Smooth muscle cell (in vitro differentiated cells): Measurements from ENCODE around the gene WIPF3. TPM values are rescaled to one million over a fixed set of nuclear protein-coding genes. Genes with fewer than 3 reads are reported as not detected.

Experiments used
- DNase-seq: peaks from one replicate; lab custom pipeline; 2025; ENCODE audit not compliant: unreplicated experiment; lab: John Stamatoyannopoulos, UW
- H2AFZ ChIP-seq: fragments of 200-600 bp; sonication (generic); 2 replicates; pipeline ENCODE4 v1.6.0; 2016; ENCODE audit warnings: antibody characterized with exemption, low read depth, mild to moderate bottlenecking
- H3F3A ChIP-seq: fragments of 200-600 bp; sonication (generic); 2 replicates; pipeline ENCODE4 v1.6.0; 2017; ENCODE audit warnings: antibody characterized with exemption, low read depth
- H3K27ac ChIP-seq: fragments of 200-600 bp; sonication (generic); 2 replicates; pipeline ENCODE4 v1.5.1; 2016; ENCODE audit warnings: low read depth, mild to moderate bottlenecking
- H3K27me3 ChIP-seq: fragments of 200-600 bp; sonication (generic); 2 replicates; pipeline ENCODE4 v1.6.1; 2016; ENCODE audit warnings: low read depth, mild to moderate bottlenecking
- H3K36me3 ChIP-seq: fragments of 200-600 bp; sonication (generic); 2 replicates; pipeline ENCODE4 v1.5.1; 2016; ENCODE audit warnings: low read depth
- H3K4me1 ChIP-seq: fragments of 200-600 bp; sonication (generic); 2 replicates; pipeline ENCODE4 v1.5.1; 2016; ENCODE audit warnings: low read depth
- H3K4me2 ChIP-seq: fragments of 200-600 bp; sonication (generic); 2 replicates; pipeline ENCODE4 v1.6.0; 2016; ENCODE audit warnings: mild to moderate bottlenecking
- H3K4me3 ChIP-seq: fragments of 200-600 bp; sonication (generic); 2 replicates; pipeline ENCODE4 v1.5.1; 2016; ENCODE audit warnings: mild to moderate bottlenecking
- H3K79me2 ChIP-seq: fragments of 200-600 bp; sonication (generic); 2 replicates; pipeline ENCODE4 v1.6.0; 2016; ENCODE audit warnings: low read depth, mild to moderate bottlenecking
- H3K9ac ChIP-seq: fragments of 200-600 bp; sonication (generic); 2 replicates; pipeline ENCODE4 v1.6.0; 2016; ENCODE audit warnings: low read depth
- H3K9me3 ChIP-seq: fragments of 200-600 bp; sonication (generic); replicated peaks from 2 replicates; pipeline ENCODE4 v1.5.1; 2016; ENCODE audit warnings: low read depth
- H4K20me1 ChIP-seq: fragments of 200-600 bp; sonication (generic); 2 replicates; pipeline ENCODE4 v1.6.0; 2016; ENCODE audit warnings: low read depth
- WGBS: methylation state at CpG from one replicate; pipeline ENCODE4 v1.1.7; 2016; ENCODE audit warnings: low lambda C conversion rate; 5-methylcytosine and 5-hydroxymethylcytosine counted together
- polyA plus RNA-seq: library from polyadenylated mRNA; unstranded; fragments of >200 nt; fragmentation: Nextera tagmentation; extraction: Ambion mirVana; gene quantifications from 2 replicates; pipeline ENCODE4 v1.2.1, GENCODE V29; 2016
- total RNA-seq: library from RNA; depleted of rRNA; stranded (reverse); fragments of >200 nt; gene quantifications from 2 replicates; pipeline ENCODE4 v1.2.3, GENCODE V29; 2014
- TF ChIP-seq, protein P1 (sequence below): fragments of 200-600 bp; sonication (generic); IDR thresholded peaks from 2 replicates; pipeline ENCODE4 v1.5.1; 2017; ENCODE audit warnings: borderline replicate concordance, mild to moderate bottlenecking, antibody characterized with exemption; ENCODE audit not compliant: insufficient read depth, poor library complexity, severe bottlenecking

WIPF3 gene
- total and polyA plus RNA-seq, 2 experiments from 2014 or later: 0.22 TPM; not detected in 1

DNA sequence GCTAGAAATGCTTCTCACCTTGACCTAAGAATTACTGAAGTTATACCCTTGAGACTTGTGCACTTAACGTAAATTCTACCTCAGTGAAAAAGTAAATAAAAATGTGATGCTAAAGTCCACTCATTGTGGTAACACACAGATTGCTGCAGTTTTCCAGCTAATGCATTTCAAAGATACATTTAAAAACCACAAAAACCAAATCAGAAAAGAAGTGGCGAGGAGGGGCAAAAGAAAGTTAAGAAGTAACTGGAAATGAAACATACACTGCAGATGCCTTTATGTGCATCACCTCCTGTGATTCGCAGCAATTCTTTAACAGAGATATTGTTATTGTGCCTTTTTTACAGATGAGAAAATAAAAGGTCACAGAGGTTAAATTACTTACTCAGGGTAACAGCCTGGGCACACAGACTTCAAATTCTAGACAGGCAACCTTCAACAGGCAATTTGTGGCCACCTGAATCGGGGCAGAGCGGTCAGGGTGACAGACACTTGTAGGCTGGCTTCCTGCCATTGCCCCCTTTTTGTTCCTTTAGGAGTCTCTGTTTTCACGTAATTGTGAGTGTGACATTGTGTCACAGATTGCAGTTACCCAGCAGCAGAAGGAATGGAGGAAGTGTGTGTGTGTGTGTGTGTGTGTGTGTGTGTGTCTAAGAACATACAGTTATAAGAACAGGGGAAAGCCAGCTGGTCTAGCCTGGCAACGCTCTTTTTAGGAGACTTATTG lies 1.9 kb downstream of the WIPF3 start:
- Histone ChIP-seq H3F3A (no peaks in the 10 kb centered on the region), H3K27me3 (peaks cover 89% of the 10 kb centered on the region), H3K36me3 (no peaks in the 10 kb centered on the region), H3K4me3 (no peak overlapping the region), H3K9me3 (no peaks in the 10 kb centered on the region), H3K4me1 (peaks cover 11% of the 10 kb centered on the region), H3K79me2 (no peaks in the 10 kb centered on the region), H3K4me2 (peak overlapping the region; percentile 96), H4K20me1 (no peaks in the 10 kb centered on the region), H3K27ac (no peak overlapping the region), H2AFZ (no peak overlapping the region), H3K9ac (no peak overlapping the region)
- TF ChIP-seq, protein P1, sequence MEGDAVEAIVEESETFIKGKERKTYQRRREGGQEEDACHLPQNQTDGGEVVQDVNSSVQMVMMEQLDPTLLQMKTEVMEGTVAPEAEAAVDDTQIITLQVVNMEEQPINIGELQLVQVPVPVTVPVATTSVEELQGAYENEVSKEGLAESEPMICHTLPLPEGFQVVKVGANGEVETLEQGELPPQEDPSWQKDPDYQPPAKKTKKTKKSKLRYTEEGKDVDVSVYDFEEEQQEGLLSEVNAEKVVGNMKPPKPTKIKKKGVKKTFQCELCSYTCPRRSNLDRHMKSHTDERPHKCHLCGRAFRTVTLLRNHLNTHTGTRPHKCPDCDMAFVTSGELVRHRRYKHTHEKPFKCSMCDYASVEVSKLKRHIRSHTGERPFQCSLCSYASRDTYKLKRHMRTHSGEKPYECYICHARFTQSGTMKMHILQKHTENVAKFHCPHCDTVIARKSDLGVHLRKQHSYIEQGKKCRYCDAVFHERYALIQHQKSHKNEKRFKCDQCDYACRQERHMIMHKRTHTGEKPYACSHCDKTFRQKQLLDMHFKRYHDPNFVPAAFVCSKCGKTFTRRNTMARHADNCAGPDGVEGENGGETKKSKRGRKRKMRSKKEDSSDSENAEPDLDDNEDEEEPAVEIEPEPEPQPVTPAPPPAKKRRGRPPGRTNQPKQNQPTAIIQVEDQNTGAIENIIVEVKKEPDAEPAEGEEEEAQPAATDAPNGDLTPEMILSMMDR: no peak
- DNase-seq: no peak
- 73% methylated on average over 7 of the region's 7 CpGs for WGBS

DNA sequence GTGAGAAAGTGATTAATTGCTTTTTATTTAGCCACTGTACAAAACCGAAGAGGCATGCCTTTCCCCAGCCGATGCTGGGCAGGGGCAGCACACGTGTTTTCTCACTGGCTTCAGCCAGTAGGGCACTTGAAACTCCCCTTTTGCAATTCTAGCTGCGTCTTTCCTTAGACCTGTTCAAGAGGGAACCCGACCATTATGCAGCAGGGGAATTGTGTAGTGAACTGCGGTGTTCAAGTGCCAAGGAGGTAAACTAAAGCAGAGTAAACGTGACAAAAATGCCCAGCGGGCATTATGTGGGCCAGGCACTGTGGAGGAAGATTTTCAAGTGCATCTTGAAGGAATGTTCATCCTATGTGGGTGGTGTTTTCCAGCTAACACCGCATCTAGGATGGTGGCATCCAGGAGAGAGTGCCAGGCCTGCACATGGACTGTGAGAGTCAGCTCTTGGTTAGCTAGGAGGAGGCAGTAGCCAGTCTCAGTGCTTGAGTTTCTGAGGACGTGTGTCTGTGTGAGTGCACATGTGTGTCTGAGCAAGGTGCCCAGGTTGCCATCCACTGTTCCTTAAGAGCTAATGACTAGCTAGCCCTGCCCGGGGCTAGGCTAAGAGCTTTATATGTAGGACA lies 3.3 kb downstream of the WIPF3 start:
- H3K4me2 ChIP-seq: no peak overlapping the region
- H3K4me3 ChIP-seq: no peak overlapping the region
- no peaks in the 10 kb centered on the region for H3K36me3 ChIP-seq
- TF ChIP-seq, protein P1: no peak
- H3F3A ChIP-seq: no peaks in the 10 kb centered on the region
- no peak overlapping the region for H2AFZ ChIP-seq
- H3K4me1 ChIP-seq: peaks cover 11% of the 10 kb centered on the region
- H3K9ac ChIP-seq: no peak overlapping the region
- H3K27ac ChIP-seq: no peak overlapping the region
- WGBS: 89% methylated on average over 11 of the region's 11 CpGs
- no peaks in the 10 kb centered on the region for H3K79me2 ChIP-seq
- H3K9me3 ChIP-seq: no peaks in the 10 kb centered on the region
- H4K20me1 ChIP-seq: no peaks in the 10 kb centered on the region
- H3K27me3 ChIP-seq: peaks cover 85% of the 10 kb centered on the region
- no peak for DNase-seq

DNA sequence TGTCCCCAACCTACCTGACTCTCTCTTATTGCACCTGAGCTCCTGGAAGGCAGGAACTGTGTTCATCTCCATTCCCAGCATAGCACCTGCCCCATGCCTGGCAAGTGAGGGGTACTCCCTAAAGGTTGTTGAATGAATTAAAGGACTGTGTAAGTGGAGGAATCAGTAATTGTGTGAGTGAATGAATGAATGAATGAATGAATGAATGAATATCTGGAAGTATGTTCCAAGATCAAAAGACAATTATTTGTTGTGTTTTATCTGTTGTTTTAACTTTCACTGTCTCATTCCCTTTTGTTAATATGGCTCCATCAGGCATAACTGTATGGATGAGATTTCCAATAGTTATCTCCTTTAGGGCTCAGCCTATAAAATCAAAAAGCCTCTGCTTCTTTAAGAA lies 4.0 kb downstream of the WIPF3 start:
- no peak for DNase-seq
- Histone ChIP-seq H4K20me1 (no peaks in the 10 kb centered on the region), H3K4me3 (no peak overlapping the region), H3F3A (no peaks in the 10 kb centered on the region), H3K9me3 (no peaks in the 10 kb centered on the region), H3K9ac (no peak overlapping the region), H3K4me1 (peaks cover 11% of the 10 kb centered on the region), H3K36me3 (no peaks in the 10 kb centered on the region), H3K79me2 (no peaks in the 10 kb centered on the region), H3K4me2 (no peak overlapping the region), H3K27ac (no peak overlapping the region), H3K27me3 (peaks cover 85% of the 10 kb centered on the region), H2AFZ (no peak overlapping the region)
- TF ChIP-seq, protein P1: no peak
